ENCODE results near the gene OPTC.
A peak's percentile ranks its signal among the peaks of the same experiment; 100 is the strongest.

Gene OPTC

GRCh38 chr1:203536980-203537455, 43.1 kb downstream of the OPTC start:
- DNase-seq (ENCODE audit: low read depth), result peak; percentile 36

DNA sequence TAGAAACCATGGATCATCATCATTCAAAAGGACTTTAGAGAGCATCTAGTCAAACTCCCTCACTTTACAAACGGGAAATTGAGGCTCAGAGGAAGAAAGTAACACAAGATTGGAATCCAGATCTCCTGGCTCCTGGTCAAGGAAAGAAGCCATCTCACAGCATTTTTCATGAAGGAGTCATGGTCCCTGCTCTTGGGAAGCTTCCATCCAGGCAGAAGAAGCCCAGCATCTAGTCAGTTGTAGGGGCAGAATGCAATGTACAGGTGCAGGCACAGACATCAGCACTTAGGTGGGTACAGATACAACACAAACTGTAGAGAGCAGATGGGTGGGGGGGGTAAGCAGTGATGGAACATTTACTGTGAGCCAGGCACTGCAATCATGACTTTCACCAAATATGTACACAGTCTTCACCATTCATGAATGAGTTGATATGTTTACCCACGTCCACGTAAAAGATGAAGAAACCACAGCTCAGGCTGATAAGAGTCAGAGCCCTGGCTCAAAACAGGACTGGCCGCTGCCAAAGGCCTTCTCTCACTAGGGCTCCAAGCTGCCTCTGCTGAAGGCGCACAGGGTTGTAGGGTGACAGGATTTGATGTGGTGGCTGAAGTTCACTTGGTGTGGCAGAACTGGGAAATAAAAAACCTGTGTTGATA, 44.0 kb downstream of the OPTC start:
- DNase-seq (ENCODE audit: low read depth), result no peak

GRCh38 chr1:203538726-203539125, 44.8 kb downstream of the OPTC start:
- no peak for DNase-seq (ENCODE audit: low read depth)

DNA sequence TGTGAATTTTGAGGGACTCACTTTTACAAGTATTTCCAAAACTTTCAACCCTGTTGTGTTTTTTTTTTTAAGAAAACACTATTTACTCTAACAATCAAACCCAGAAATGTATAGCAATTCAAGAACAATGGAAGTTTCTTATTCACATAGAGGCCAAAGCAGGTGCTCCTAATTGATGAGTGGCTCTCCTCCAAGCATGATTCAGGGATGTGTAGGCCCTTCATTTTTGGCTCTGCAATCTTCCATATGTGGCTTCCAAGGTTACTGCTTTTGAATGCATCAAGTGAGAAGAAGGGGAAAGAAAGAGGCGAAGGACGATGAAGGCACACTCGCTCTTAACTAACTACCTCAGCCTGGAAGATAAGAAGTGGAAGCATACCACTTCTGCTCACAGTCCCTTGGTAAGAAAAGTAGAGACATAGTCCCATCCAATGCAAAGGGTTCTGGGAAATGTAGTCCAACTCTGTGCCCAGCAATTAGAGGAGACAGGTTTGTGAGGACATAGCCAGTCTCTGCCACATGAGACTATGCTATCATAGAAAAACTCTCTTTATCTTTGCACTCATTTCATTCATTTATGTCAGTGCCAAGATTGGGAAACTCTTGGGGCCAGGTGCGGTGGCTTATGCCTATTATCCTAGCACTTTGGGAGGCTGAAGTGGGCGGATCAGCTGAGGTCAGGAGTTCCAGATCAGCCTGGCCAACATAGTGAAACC, 46.0 kb downstream of the OPTC start:
- DNase-seq (ENCODE audit: low read depth), result no peak

- no peak for DNase-seq (ENCODE audit: low read depth)
Observed at GRCh38 chr1:203544485-203544884, 50.5 kb downstream of the OPTC start.

DNA sequence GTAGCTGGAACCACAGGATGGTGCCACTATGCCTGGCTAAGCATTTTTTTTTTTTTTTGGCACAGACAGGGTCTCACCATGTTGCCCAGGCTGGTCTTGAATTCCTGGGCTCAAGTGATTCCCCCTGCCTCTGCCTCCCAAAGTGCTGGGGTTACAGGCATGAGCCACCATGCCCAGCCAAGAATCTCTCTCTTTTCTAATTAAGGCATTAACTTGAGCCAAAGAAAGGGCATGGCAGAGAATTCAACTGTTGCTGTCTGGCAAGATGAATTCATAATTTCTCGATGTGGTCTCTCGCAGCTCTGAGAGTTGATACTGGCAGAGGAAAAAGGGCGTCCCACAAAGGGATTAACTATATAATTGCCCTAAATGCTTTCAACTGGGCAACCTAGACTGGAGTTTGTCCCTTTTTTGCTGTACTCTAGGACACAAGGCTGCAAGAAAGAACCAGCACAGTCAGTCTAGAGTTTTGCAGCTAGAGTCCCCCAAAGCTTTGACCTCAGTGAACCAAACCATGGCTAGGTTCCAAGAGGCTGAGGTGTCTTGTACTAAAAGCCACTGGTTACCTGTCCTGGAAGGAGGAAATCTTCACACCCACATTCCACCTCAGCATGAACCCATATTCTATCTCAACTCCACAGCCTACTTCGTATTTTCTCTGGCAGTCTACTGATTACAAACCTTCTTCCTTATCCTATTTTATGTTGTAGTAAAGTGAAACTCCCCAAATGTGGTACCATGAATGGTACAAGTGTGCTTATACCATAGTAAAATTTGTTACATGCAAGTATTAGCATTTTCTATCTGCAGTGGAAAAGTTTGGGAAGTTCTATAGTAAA, 51.2 kb downstream of the OPTC start:
- no peak for DNase-seq (ENCODE audit: low read depth)

DNA sequence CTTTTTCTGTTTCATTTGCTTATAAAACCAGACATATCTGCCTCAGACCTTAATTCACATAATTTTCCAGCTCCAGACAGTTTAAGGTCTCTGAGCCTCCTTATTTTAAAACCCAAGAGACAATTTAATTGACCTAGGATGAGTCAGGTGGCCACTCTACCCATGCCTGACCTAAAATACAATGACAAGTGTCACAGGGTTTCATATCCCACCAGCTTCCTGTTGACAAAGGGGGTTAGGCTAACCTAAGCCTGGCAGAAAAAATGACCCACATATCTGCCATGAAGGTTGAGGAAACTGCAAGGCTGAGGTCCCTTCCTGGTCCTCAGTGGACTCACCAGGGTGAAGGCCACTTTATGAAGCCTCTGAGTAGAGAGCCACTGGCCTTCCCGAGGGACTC, 52.3 kb downstream of the OPTC start:
- DNase-seq (ENCODE audit: low read depth), result no peak

DNA sequence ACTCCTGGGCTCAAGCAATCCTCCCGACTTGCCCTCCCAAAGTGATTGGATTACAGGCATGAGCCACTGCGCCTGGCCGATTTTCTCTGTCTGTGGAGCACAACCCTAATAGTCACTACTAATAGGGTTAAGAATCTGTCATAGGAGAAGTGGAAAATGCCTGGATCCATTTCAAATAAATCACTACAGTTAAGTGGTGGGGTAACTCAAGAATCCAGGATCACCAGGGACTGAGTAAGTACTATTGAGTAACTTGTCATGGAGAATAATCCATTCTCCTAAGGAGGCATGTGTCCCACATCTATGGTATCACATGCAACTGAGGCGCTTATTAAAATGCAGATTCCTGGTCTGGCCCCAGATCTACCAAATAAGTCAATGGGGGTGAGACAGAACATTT, 53.2 kb downstream of the OPTC start:
- no peak for DNase-seq (ENCODE audit: low read depth)

DNA sequence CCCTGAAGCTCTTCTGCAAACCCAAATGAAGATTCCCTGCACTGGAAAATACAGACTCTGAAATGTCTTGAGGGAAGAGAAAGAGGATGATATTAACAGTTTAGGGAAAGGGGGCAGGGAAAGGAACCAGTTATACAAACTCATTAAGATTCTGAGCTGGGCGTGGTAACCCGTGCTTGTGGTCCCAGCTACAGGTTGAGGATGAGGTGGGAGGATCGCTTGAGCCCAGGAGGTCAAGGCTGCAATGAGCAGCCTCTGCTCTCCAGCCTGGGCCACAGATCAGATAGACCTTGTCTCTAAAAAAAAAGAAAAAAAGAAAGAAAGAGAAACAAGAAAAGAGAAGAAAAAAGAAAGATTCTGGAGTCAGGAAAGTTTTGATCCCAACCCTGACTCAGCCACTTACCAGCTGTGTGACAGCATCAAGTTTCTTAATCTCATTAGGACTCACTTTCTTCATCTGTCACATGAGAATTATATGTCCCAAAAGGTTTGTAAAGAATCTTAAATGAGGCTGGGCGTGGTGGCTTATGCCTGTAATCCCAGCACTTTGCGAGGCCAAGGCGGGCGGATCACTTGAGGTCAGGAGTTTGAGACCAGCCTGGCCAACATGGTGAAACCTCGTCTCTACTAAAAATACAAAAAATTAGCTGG, 53.9 kb downstream of the OPTC start:
- DNase-seq (ENCODE audit: low read depth), result no peak

GRCh38 chr1:203548892-203549291, 54.9 kb downstream of the OPTC start:
- DNase-seq (ENCODE audit: low read depth), result peak; percentile 27

DNA sequence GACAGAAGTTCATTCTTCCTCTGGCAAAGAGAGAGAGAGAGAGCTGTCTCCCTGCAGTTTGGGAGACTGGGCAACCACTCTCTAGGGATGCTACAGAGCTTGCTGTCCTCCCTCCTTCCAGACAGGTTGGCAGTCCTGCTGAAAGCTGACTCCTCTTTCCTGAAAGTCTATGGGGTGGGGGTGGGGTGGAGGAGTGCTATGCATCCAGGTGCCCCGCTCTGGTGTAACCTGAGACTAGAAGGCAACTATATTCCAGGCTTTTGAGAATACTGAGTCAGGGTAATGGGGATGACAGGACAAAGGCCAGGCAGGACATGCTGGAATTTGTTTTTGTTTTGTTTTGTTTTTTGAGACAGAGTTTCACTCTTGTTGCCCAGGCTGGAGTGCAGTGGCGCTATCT, 55.4 kb downstream of the OPTC start:
- DNase-seq (ENCODE audit: low read depth), result no peak

- DNase-seq (ENCODE audit: low read depth), result no peak
Observed at GRCh38 chr1:203550846-203551245, 56.9 kb downstream of the OPTC start.

- no peak for DNase-seq (ENCODE audit: low read depth)
Observed at GRCh38 chr1:203551550-203551949, 57.6 kb downstream of the OPTC start.

DNA sequence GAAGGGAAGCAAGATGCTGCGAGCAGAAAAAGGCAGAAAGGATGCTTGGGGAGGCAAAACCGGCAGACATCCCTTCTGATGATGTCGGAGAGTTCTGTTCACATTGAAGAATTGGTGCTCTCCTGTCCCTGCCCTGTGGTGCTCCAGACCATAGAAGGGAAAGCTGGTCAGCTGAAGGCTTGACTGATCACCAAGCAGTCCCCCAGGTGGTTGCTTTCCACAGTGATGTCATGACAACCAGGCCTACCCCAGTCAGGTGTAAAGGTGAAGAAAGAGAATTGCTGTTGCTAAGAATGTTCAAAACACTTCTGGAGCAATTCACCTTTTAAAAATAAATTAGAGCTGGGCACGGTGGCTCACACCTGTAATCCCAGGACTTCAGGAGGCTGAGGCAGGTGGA, 59.5 kb downstream of the OPTC start:
- no peak for DNase-seq (ENCODE audit: low read depth)

- DNase-seq (ENCODE audit: low read depth), result no peak
Observed at GRCh38 chr1:203554071-203554470, 60.1 kb downstream of the OPTC start.

- DNase-seq (ENCODE audit: low read depth), result peak; percentile 20
Observed at GRCh38 chr1:203555076-203555475, 61.1 kb downstream of the OPTC start.

DNA sequence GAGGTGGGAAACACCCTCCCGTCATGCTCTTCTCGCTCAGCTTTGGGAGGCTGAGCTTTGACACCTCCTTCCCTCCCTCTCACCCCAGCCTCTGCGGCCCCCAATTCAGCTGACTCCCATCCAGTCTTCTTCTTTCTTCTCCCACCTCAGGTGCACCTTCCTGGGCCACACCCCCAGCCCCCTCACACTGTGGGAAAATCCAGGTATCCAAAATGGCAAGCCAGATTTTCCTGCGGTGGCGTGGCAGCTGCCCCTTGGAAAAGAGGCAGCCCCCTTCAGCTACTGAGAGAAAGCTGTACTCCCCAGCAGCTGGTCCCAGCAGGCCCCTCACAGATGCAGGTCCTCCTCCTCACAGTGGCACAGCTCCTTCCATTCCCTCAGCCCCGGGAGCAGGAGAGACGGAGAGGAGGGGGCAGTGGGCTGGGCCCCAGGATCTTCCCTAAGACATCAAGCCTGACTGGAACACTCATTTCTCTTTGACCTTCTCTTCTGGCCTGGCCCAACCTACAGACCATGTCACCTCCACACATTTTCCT, 61.6 kb downstream of the OPTC start:
- DNase-seq (ENCODE audit: low read depth), result no peak

GRCh38 chr1:203556047-203556851, 62.3 kb downstream of the OPTC start:
- DNase-seq (ENCODE audit: low read depth), result peak; percentile 90

DNA sequence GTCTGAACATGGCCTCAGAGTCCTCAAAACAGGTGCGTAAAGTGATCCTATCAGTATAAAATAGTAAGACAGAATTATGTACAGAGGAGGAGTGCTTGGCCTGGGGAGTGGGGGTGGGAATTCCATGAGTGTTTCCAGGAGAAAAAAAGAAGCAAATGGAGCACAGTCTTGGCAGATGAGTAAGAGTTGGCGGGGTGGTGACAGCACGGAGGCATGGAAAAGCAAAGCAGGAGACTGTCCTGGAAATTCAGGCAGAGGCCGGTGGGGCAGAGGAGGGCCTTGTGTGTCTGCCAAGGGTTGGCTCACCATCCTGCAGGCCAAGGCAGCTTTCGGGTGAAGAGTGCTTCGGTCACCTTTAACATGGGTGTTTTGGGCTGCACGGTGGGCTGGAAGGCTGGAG, 63.4 kb downstream of the OPTC start:
- peak; percentile 27 for DNase-seq (ENCODE audit: low read depth)

- DNase-seq (ENCODE audit: low read depth), result peak; percentile 92
Observed at GRCh38 chr1:203558064-203558760, 64.3 kb downstream of the OPTC start.
